H1 (cell line): Measurements from ENCODE around the gene PLXND1. TPM values are rescaled to one million over a fixed set of nuclear protein-coding genes. Genes with fewer than 3 reads are reported as not detected.

Source experiments
- CTCF ChIA-PET: fragments of 300-600 bp; sonication (Branson Sonifier 250); formaldehyde crosslinking; loops from one replicate; lab custom pipeline; 2021; ENCODE audit not compliant: partially characterized antibody; lab: Charles Lee
- POLR2A ChIA-PET: fragments of 300-600 bp; sonication (Branson Sonifier 250); formaldehyde crosslinking; loops from one replicate; lab custom pipeline; 2021; ENCODE audit warnings: inconsistent platforms; ENCODE audit not compliant: partially characterized antibody; lab: Charles Lee
- DNase-seq, 2 experiments: peaks; one replicate each; pipeline versions ENCODE4 v3.0.0 to v3.0.0-alpha.2; 2010 to 2022; ENCODE audit warnings: low spot score in 2 of 2, low read depth in 1 of 2, mixed read lengths in 1 of 2
- FAIRE-seq: peaks from 2 replicates; lab custom pipeline; 2011; peaks lifted over from hg19 to GRCh38; lab: Jason Lieb, UNC
- H2AFZ ChIP-seq: 2 replicates; pipeline ENCODE4 v1.8.1; 2012; ENCODE audit warnings: low read length, inconsistent platforms
- H2AK5ac ChIP-seq: 2 replicates; pipeline ENCODE4 v1.6.1; 2013; ENCODE audit warnings: low read depth, low read length
- H2BK120ac ChIP-seq: replicated peaks from 2 replicates; pipeline ENCODE3; 2013; ENCODE audit warnings: low read depth, low read length, inconsistent platforms
- H2BK12ac ChIP-seq: 2 replicates; pipeline ENCODE4 v1.6.1; 2013; ENCODE audit warnings: low read depth, low read length
- H2BK15ac ChIP-seq: 2 replicates; pipeline ENCODE4 v1.6.1; 2013; ENCODE audit warnings: low read length
- H2BK20ac ChIP-seq: 2 replicates; pipeline ENCODE4 v1.6.1; 2013; ENCODE audit warnings: low read length
- H2BK5ac ChIP-seq: 2 replicates; pipeline ENCODE4 v1.6.1; 2013; ENCODE audit warnings: low read depth, low read length
- H3K14ac ChIP-seq: 2 replicates; pipeline ENCODE4 v1.6.1; 2013; ENCODE audit warnings: inconsistent platforms; ENCODE audit not compliant: insufficient read length
- H3K18ac ChIP-seq: 2 replicates; pipeline ENCODE4 v1.6.1; 2013; ENCODE audit warnings: low read length; ENCODE audit errors: extremely low read depth
- H3K23ac ChIP-seq: 2 replicates; pipeline ENCODE4 v1.6.1; 2013; ENCODE audit warnings: inconsistent platforms; ENCODE audit not compliant: insufficient read length
- H3K23me2 ChIP-seq: 2 replicates; pipeline ENCODE4 v1.6.1; 2013; ENCODE audit warnings: low read depth, low read length
- H3K27ac ChIP-seq: 2 replicates; pipeline ENCODE4 v1.6.1; 2011; ENCODE audit warnings: low read depth, low read length, inconsistent platforms
- H3K27me3 ChIP-seq, 4 experiments: replicated peaks in 1 of 4; 1 replicate in 1 of 4; 2 replicates in 3 of 4; pipeline versions ENCODE4 v1.6.1 to v1.8.1; 2011 to 2013; ENCODE audit warnings: low read length in 3 of 4, mild to moderate bottlenecking in 3 of 4, inconsistent platforms in 2 of 4, mixed read lengths in 2 of 4, moderate library complexity in 1 of 4; ENCODE audit not compliant: control insufficient read depth in 3 of 4, insufficient read depth in 3 of 4; ENCODE audit errors: extremely low read depth in 1 of 4
- H3K36me3 ChIP-seq, 4 experiments: 2 replicates each; pipeline versions ENCODE4 v1.6.1 to v1.8.1; 2011 to 2013; ENCODE audit warnings: mild to moderate bottlenecking in 4 of 4, low read length in 3 of 4, moderate library complexity in 2 of 4, control low read depth in 1 of 4, inconsistent platforms in 1 of 4; ENCODE audit not compliant: insufficient read depth in 4 of 4, control insufficient read depth in 2 of 4
- H3K4ac ChIP-seq: replicated peaks from 2 replicates; pipeline ENCODE3; 2013; ENCODE audit warnings: low read length, low read depth, mixed read lengths, inconsistent platforms; ENCODE audit not compliant: insufficient read length
- H3K4me1 ChIP-seq, 4 experiments: replicated peaks in 1 of 4; 1 replicate in 1 of 4; 2 replicates in 3 of 4; pipeline versions ENCODE4 v1.6.1 to v1.8.1; 2011 to 2013; ENCODE audit warnings: low read length in 3 of 4, inconsistent platforms in 2 of 4, mixed read lengths in 1 of 4; ENCODE audit not compliant: insufficient read depth in 4 of 4, control insufficient read depth in 3 of 4
- H3K4me2 ChIP-seq, 2 experiments: 2 replicates each; pipeline versions ENCODE4 v1.6.1 to v1.8.1; 2011 to 2013; ENCODE audit warnings: low read depth in 2 of 2, low read length in 2 of 2, control low read depth in 1 of 2, inconsistent platforms in 1 of 2, mild to moderate bottlenecking in 1 of 2; ENCODE audit not compliant: insufficient read depth in 1 of 2
- H3K4me3 ChIP-seq, 4 experiments: fragments of 200-600, 300-600 bp in 1 of 4; sonication (generic), shearing (Covaris generic), sonication (Bioruptor Twin) in 1 of 4; 2 replicates each; pipeline versions ENCODE4 v1.5.1 to v1.8.1; 2011 to 2016; ENCODE audit warnings: low read length in 4 of 4, low read depth in 3 of 4, control low read depth in 2 of 4, inconsistent platforms in 2 of 4, mild to moderate bottlenecking in 2 of 4, mixed read lengths in 1 of 4, moderate library complexity in 1 of 4; ENCODE audit not compliant: insufficient read depth in 2 of 4; ENCODE audit errors: extremely low read depth in 1 of 4
- H3K56ac ChIP-seq: replicated peaks from 2 replicates; pipeline ENCODE3; 2013; ENCODE audit warnings: low read depth, mild to moderate bottlenecking, mixed read lengths, low read length, inconsistent platforms; ENCODE audit not compliant: insufficient read length
- H3K79me1 ChIP-seq: 2 replicates; pipeline ENCODE4 v1.6.1; 2013; ENCODE audit warnings: low read depth, low read length, control low read depth
- H3K79me2 ChIP-seq, 2 experiments: 2 replicates each; pipeline versions ENCODE4 v1.6.1 to v1.8.1; 2012 to 2013; ENCODE audit warnings: low read length in 2 of 2, mild to moderate bottlenecking in 2 of 2, inconsistent platforms in 1 of 2; ENCODE audit not compliant: insufficient read depth in 2 of 2, control insufficient read depth in 1 of 2
- H3K9ac ChIP-seq, 4 experiments: replicated peaks in 1 of 4; 1 replicate in 1 of 4; 2 replicates in 3 of 4; pipeline versions ENCODE4 v1.6.1 to v1.8.1; 2011 to 2013; ENCODE audit warnings: low read depth in 3 of 4, low read length in 3 of 4, control low read depth in 2 of 4, mild to moderate bottlenecking in 2 of 4, moderate library complexity in 2 of 4, inconsistent platforms in 1 of 4; ENCODE audit errors: extremely low read depth in 1 of 4
- H3K9me3 ChIP-seq, 2 experiments: 2 replicates each; pipeline versions ENCODE4 v1.6.1 to v1.8.1; 2012 to 2013; ENCODE audit warnings: mild to moderate bottlenecking in 2 of 2, moderate library complexity in 2 of 2, control low read depth in 1 of 2, inconsistent platforms in 1 of 2, low read depth in 1 of 2, low read length in 1 of 2, mixed read lengths in 1 of 2; ENCODE audit not compliant: insufficient read depth in 2 of 2
- H4K20me1 ChIP-seq, 2 experiments: replicated peaks in 1 of 2; 2 replicates each; pipeline versions ENCODE3 to v1.8.1; 2011 to 2013; ENCODE audit warnings: inconsistent platforms in 2 of 2, low read length in 2 of 2, mild to moderate bottlenecking in 1 of 2; ENCODE audit not compliant: insufficient read depth in 2 of 2, control insufficient read depth in 1 of 2
- H4K5ac ChIP-seq: 2 replicates; pipeline ENCODE4 v1.6.1; 2013; ENCODE audit warnings: low read length, low read depth, mixed read lengths, inconsistent platforms; ENCODE audit not compliant: insufficient read length
- H4K8ac ChIP-seq: 2 replicates; pipeline ENCODE4 v1.8.0; 2013; ENCODE audit warnings: mild to moderate bottlenecking, moderate library complexity, low read length, inconsistent platforms; ENCODE audit not compliant: insufficient read depth; ENCODE audit errors: extremely low read depth
- H4K91ac ChIP-seq: replicated peaks from 2 replicates; pipeline ENCODE3; 2013; ENCODE audit warnings: low read length, mixed read lengths, inconsistent platforms; ENCODE audit not compliant: insufficient read length
- BCL11A ChIP-seq, 2 experiments: IDR thresholded peaks; one replicate each; pipeline ENCODE4 v1.6.1; 2011; ENCODE audit warnings: low read depth in 2 of 2, low read length in 2 of 2, mild to moderate bottlenecking in 2 of 2
- CBX8 ChIP-seq: fragments of 300-800, 300-1000 bp; sonication (generic); IDR thresholded peaks from 2 replicates; pipeline ENCODE4 v1.7.1; 2016; ENCODE audit warnings: low read depth, low read length, borderline replicate concordance
- CEBPB ChIP-seq: IDR thresholded peaks from 2 replicates; pipeline ENCODE4 v1.6.1; 2012; ENCODE audit warnings: low read depth, low read length
- E2F6 ChIP-seq: IDR thresholded peaks from 2 replicates; pipeline ENCODE4 v1.6.1; 2012; ENCODE audit warnings: inconsistent platforms
- EZH2 ChIP-seq: fragments of 200-600 bp; sonication (generic); IDR thresholded peaks from 2 replicates; pipeline ENCODE4 v1.7.1; 2012; ENCODE audit warnings: low read depth, mild to moderate bottlenecking, moderate library complexity, low read length, inconsistent platforms; ENCODE audit not compliant: severe bottlenecking
- GABPA ChIP-seq: IDR thresholded peaks from 2 replicates; pipeline ENCODE4 v1.6.1; 2011; ENCODE audit warnings: mild to moderate bottlenecking, low read length, moderate library complexity, borderline replicate concordance; ENCODE audit not compliant: insufficient read depth
- HDAC6 ChIP-seq: IDR thresholded peaks from one replicate; pipeline ENCODE4 v1.7.1; 2012; ENCODE audit warnings: low read depth, mild to moderate bottlenecking, inconsistent platforms, low read length, moderate library complexity
- MAX ChIP-seq: IDR thresholded peaks from 2 replicates; pipeline ENCODE4 v1.6.1; 2012; ENCODE audit warnings: inconsistent platforms
- POLR2AphosphoS5 ChIP-seq: IDR thresholded peaks from 2 replicates; pipeline ENCODE4 v1.6.1; 2011; ENCODE audit warnings: low read depth, low read length
- SRF ChIP-seq: IDR thresholded peaks from 2 replicates; pipeline ENCODE4 v1.6.1; 2011; ENCODE audit warnings: mild to moderate bottlenecking, low read depth, low read length, moderate library complexity
- TBP ChIP-seq: IDR thresholded peaks from 2 replicates; pipeline ENCODE4 v1.6.1; 2011; ENCODE audit warnings: low read depth, low read length, improper control_type of control experiment
- USF2 ChIP-seq: IDR thresholded peaks from 2 replicates; pipeline ENCODE4 v1.6.1; 2011; ENCODE audit warnings: low read length, improper control_type of control experiment
- WGBS, 2 experiments: shearing (Covaris generic) in 1 of 2; methylation state at CpG; one replicate each; pipeline versions ENCODE4 v1.1.6 to v1.1.7; 2013 to 2015; ENCODE audit warnings: low lambda C conversion rate in 2 of 2, mixed read lengths in 2 of 2, inconsistent platforms in 1 of 2, low coverage in 1 of 2, missing lambda C conversion rate in 1 of 2; ENCODE audit not compliant: insufficient replicate concordance in 2 of 2, insufficient coverage in 1 of 2, insufficient read length in 1 of 2; ENCODE audit errors: extremely low coverage in 1 of 2, missing lambda C conversion rate in 1 of 2; 5-methylcytosine and 5-hydroxymethylcytosine counted together
- polyA plus RNA-seq, 7 experiments: library from polyadenylated mRNA; depleted of rRNA in 3 of 7; stranded (reverse) in 5 of 7; unstranded in 2 of 7; fragments of >200 nt in 5 of 7; fragments of 200-250 nt in 2 of 7; gene quantifications; 1 replicate in 5 of 7; 2 replicates in 1 of 7; 4 replicates in 1 of 7; pipeline versions ENCODE4 v1.2.1 to v1.2.3, GENCODE V29; 2011 to 2013; ENCODE audit warnings: missing spikeins in 2 of 7, mixed read lengths in 2 of 7
- total RNA-seq: library from RNA; stranded (reverse); fragmentation: NEBNext Ultra II Directional; extraction: Animal tissue kit (Norgen Biotek cat#: 25700); gene quantifications from 2 replicates; pipeline ENCODE4 v1.2.1, GENCODE V29; 2021

Gene PLXND1
- total and polyA plus RNA-seq, 2 of the 8 experiments (the other 6 are each of a cell fraction or from before 2014, with no cell fraction given) = 17.7 to 66.4 TPM

GRCh38 chr3:129547241-129547640 lies 59.2 kb downstream of the PLXND1 start:
- H3K79me2 ChIP-seq = no peaks in the 10 kb centered on the region
- no peaks in the 10 kb centered on the region for H3K27me3 ChIP-seq
- ChIA-PET POLR2A (no interaction called here), CTCF (interaction anchor here (1.5 kb wide), 3 partner anchors 8 to 57 kb away, joined by 4 read pairs; no protein-coding TSS in a partner anchor)
- no peak overlapping the region for H2BK5ac ChIP-seq
- no peak for TF ChIP-seq BCL11A (IDR thresholded peaks at IDR 0.05; ENCODE audit: low read depth in 2 of 2, low read length in 2 of 2)
- TF ChIP-seq HDAC6 = no peak
- TF ChIP-seq CBX8 = no peak
- TF ChIP-seq GABPA = no peak
- TF ChIP-seq E2F6 = no peak
- TF ChIP-seq EZH2 = no peak
- no peak for TF ChIP-seq MAX
- no peak for TF ChIP-seq POLR2AphosphoS5
- no peak for TF ChIP-seq CEBPB
- no peak for TF ChIP-seq SRF
- TF ChIP-seq TBP = no peak
- no peak for TF ChIP-seq USF2
- no peaks in the 10 kb centered on the region for H3K79me1 ChIP-seq
- H4K91ac ChIP-seq = no peak overlapping the region
- WGBS, 2 experiments = 92% methylated on average over 23 of the region's 24 CpGs; no CpG with 5 or more reads in 1 of the 2 experiments
- H4K8ac ChIP-seq = no peak overlapping the region; the same call in 1 of the 2 replicates
- no peaks in the 10 kb centered on the region for H3K36me3 ChIP-seq
- H3K4me3 ChIP-seq = no peak overlapping the region
- H3K27ac ChIP-seq = no peak overlapping the region
- H2BK12ac ChIP-seq = no peak overlapping the region
- H2BK15ac ChIP-seq = no peak overlapping the region
- H2AK5ac ChIP-seq = no peak overlapping the region
- H3K9me3 ChIP-seq = no peaks in the 10 kb centered on the region
- H4K5ac ChIP-seq = no peak overlapping the region
- H3K9ac ChIP-seq = no peak overlapping the region
- H3K4me1 ChIP-seq = peaks cover 0 to 12% (median 5%) of the 10 kb centered on the region in 4 experiments; a peak in 6 of 7 replicates
- FAIRE-seq = no peak
- no peak overlapping the region for H3K23ac ChIP-seq
- H3K56ac ChIP-seq = no peak overlapping the region
- no peak overlapping the region for H2BK120ac ChIP-seq
- H3K4ac ChIP-seq = no peak overlapping the region
- H3K23me2 ChIP-seq = no peaks in the 10 kb centered on the region; the same call in 1 of the 2 replicates
- H3K18ac ChIP-seq = no peak overlapping the region
- H2BK20ac ChIP-seq = no peak overlapping the region
- DNase-seq = no peak
- no peak overlapping the region for H3K4me2 ChIP-seq
- no peaks in the 10 kb centered on the region for H4K20me1 ChIP-seq
- H2AFZ ChIP-seq = no peak overlapping the region
- H3K14ac ChIP-seq = no peak overlapping the region
